Endothelial cell of hepatic sinusoid (primary cell): ENCODE results near the gene FEV.
"Not testable (repeated sequence)": the region's sequence is repeated elsewhere in the genome, so short reads cannot be mapped to it uniquely, and the experiment has no call there.

Source experiments
- in situ Hi-C: cut with HindIII; loops from 2 replicates; pipeline ENCODE4 v1.10.0; 2017; ENCODE audit warnings: low sequenced_read_pairs

Gene FEV

GRCh38 chr2:218946621-218947020 is 38.4 kb downstream of the FEV start:
- in situ Hi-C loops, result no loop called here

GRCh38 chr2:218944759-218945404 is 40.1 kb downstream of the FEV start:
- in situ Hi-C loops, result no loop called here

GRCh38 chr2:218931751-218932150 is 53.2 kb downstream of the FEV start:
- in situ Hi-C loops, result not testable (repeated sequence)
